Mesothelial cell of epicardium (in vitro differentiated cells): ENCODE data around the gene FBXL16. TPM values are rescaled to one million over a fixed set of nuclear protein-coding genes. Genes with fewer than 3 reads are reported as not detected.

Experiments
- DNase-seq, 2 experiments: peaks; one replicate each; pipeline ENCODE4 v3.0.0; 2021; ENCODE audit warnings: low spot score in 2 of 2; ENCODE audit not compliant: unreplicated experiment in 2 of 2
- H3K27ac Mint-ChIP-seq: 2 replicates; pipeline ENCODE4 v1.8.0; 2021; ENCODE audit warnings: mixed read lengths
- H3K27me3 Mint-ChIP-seq: 2 replicates; pipeline ENCODE4 v1.8.0; 2021; ENCODE audit warnings: low read depth, mixed read lengths
- H3K36me3 Mint-ChIP-seq: 2 replicates; pipeline ENCODE4 v1.8.0; 2021; ENCODE audit warnings: mixed read lengths
- H3K4me1 Mint-ChIP-seq: 2 replicates; pipeline ENCODE4 v1.8.0; 2021; ENCODE audit warnings: mixed read lengths
- H3K4me3 Mint-ChIP-seq: 2 replicates; pipeline ENCODE4 v1.8.0; 2021; ENCODE audit warnings: mild to moderate bottlenecking, moderate library complexity, mixed read lengths
- H3K9me3 Mint-ChIP-seq: 2 replicates; pipeline ENCODE4 v1.8.0; 2021; ENCODE audit warnings: mixed read lengths
- total RNA-seq: library from RNA; stranded (reverse); gene quantifications from 3 replicates; pipeline ENCODE4 v1.2.1, GENCODE V29; 2021
- TF ChIP-seq, protein P1 (sequence below): fragments of 200-600 bp; sonication (generic); IDR thresholded peaks from one replicate; pipeline ENCODE4 v1.5.0; 2021; ENCODE audit warnings: antibody characterized with exemption; ENCODE audit not compliant: unreplicated experiment

Gene FBXL16
- total RNA-seq, 1 donor from 2014 or later = 0.85 TPM

DNA sequence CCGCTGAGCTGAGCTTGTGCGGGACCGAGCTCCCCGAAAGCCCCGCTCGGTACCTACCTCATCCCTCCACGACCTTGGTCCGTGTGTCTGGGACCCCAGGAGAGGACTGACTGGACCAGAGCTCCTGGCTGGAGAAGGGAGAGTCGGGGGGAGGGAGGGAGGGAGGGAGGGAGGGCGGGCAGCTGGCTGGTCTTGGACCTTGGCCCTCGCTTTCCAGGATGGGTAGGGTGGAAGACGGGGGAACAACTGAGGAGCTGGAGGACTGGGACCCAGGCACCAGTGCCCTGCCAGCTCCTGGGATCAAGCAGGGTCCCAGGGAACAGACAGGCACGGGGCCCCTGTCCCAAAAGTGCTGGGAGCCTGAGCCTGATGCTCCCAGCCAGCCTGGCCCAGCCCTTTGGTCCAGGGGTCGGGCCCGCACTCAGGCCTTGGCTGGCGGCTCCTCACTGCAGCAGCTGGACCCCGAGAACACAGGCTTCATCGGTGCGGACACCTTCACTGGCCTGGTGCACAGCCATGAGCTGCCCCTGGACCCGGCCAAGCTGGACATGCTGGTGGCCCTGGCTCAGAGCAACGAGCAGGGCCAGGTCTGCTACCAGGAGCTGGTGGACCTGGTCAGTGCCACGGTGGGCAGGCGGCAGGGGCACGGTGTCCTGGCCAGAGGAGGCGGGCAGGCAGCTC, 29.6 kb downstream of the FBXL16 start:
- no peaks in the 10 kb centered on the region for H3K9me3 Mint-ChIP-seq
- no peaks in the 10 kb centered on the region for H3K36me3 Mint-ChIP-seq
- H3K27me3 Mint-ChIP-seq = peaks cover 10% of the 10 kb centered on the region
- no peak for DNase-seq
- TF ChIP-seq, protein P1, sequence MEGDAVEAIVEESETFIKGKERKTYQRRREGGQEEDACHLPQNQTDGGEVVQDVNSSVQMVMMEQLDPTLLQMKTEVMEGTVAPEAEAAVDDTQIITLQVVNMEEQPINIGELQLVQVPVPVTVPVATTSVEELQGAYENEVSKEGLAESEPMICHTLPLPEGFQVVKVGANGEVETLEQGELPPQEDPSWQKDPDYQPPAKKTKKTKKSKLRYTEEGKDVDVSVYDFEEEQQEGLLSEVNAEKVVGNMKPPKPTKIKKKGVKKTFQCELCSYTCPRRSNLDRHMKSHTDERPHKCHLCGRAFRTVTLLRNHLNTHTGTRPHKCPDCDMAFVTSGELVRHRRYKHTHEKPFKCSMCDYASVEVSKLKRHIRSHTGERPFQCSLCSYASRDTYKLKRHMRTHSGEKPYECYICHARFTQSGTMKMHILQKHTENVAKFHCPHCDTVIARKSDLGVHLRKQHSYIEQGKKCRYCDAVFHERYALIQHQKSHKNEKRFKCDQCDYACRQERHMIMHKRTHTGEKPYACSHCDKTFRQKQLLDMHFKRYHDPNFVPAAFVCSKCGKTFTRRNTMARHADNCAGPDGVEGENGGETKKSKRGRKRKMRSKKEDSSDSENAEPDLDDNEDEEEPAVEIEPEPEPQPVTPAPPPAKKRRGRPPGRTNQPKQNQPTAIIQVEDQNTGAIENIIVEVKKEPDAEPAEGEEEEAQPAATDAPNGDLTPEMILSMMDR = no peak
- peaks cover 7% of the 10 kb centered on the region for H3K4me1 Mint-ChIP-seq
- H3K4me3 Mint-ChIP-seq = no peak overlapping the region
- H3K27ac Mint-ChIP-seq = no peak overlapping the region

DNA sequence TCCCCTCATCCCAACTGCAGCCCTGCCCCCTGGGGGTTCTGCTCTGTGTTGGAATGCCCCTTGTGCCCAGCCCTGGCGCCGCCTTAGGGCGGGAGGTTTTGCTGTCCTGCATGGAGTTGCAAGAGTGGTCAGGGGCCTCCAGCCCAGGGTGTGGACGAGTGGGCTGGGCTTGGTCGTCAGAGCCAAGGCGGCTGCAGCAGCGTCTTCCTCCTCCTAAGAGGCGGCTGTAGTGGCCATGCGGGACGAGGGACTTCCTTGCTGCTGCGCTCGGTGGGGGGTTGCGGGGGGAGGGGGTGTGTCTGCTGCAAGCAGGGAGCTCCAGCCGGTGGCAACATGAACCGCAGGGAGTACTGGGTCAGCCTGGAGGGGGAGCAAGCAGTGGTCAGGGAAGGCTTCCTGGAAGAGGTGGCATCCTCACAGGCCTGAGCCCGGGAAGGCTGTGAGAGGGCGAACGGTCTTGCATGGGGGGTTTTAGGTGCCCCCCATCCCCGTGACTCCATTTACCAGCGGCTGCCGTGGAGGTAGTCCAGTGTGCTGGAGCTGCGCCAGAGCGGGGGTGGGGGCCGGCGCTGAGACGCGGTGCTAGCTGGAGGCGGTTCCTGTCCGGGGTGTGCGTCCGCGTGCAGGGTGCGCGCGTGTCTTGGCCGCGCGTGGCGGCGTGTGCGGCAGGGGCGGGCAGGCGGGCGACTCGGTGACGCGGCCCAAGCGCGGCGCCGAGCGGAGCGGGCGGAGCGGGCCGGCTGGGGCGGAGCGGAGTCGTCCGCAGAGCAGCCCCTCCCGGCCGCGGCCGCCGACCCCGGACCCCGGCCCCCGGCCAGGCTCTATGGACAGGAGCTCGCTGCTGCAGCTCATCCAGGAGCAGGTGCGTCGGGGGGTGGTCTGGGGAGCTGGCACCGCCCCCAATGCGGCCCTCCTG, 30.4 kb downstream of the FBXL16 start, which contains the start of gene RHBDL1:
TSS of gene RHBDL1 (plus strand) at position 704 of the 916 bp plus-strand sequence. CDS start at position 824, 120 bp downstream.
- H3K27me3 Mint-ChIP-seq = peaks cover 10% of the 10 kb centered on the region
- no peak within 1 kb of the TSS for H3K27ac Mint-ChIP-seq
- H3K4me1 Mint-ChIP-seq = peaks cover 5% of the 10 kb centered on the region
- TF ChIP-seq, protein P1 = no peak
- no peaks in the 10 kb centered on the region for H3K36me3 Mint-ChIP-seq
- H3K4me3 Mint-ChIP-seq = peak within 1 kb of the TSS; percentile 56
- no peaks in the 10 kb centered on the region for H3K9me3 Mint-ChIP-seq
- DNase-seq = no peak

DNA sequence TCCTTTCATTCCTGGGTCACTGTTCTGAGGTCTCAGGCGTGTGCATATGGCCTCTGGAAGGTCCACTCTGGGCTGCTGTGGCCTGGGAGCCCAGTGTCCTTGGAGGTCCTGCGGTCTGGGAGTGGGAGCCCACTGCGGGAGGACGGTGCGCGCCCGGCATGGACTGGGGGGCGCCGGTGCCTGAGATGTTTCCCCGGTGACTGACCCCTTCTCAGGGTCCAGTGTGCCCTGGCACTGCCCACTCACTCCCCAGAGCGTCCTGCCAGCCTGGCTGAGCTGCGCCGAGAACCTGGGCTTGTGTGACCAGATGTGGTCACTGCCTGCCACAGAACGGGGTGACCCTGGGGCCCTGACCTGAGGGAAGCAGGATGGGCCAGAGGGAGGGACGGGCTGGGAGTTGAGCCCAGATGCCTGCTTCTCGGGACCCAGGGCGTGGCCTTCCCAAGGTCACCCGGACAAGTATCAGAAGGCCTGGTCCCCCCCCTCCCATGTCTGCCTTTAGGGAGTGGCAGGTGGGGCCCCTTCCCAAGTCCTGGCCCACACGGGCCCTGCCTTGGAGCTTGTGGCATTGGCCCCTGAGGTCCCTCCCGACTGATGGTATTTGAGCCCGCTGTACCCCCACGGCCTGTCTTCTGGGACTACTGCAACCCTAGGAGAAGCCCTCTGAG, 31.3 kb downstream of the FBXL16 start:
- no peaks in the 10 kb centered on the region for H3K9me3 Mint-ChIP-seq
- peaks cover 6% of the 10 kb centered on the region for H3K4me1 Mint-ChIP-seq
- TF ChIP-seq, protein P1 = no peak
- H3K36me3 Mint-ChIP-seq = peaks cover 2% of the 10 kb centered on the region
- no peak overlapping the region for H3K27ac Mint-ChIP-seq
- no peak overlapping the region for H3K4me3 Mint-ChIP-seq
- H3K27me3 Mint-ChIP-seq = peaks cover 10% of the 10 kb centered on the region
- DNase-seq = no peak

DNA sequence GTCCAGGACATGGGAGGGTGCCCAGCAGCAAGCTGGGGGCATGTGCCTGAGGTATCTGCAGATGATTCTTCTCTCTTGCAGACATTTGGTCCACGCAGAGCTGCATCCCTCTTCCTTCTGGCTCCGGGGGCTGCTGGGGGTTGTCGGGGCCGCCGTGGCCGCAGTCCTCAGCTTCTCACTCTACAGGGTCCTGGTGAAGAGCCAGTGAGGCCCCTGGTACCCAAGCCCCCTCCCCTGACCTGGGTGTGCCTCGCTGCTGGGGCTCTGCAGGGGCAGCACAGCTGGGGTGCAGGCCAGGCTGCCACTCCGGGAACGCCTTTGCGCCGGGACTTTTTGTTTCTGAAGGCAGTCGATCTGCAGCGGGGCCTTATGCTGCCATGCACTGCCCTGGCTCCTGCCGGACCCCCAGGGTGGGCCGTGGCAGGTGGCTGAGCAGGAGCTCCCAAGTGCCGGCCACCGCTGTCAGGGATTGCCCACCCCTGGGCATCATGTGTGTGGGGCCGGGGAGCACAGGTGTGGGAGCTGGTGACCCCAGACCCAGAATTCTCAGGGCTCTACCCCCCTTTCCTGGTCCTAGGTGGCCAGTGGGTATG, 32.1 kb downstream of the FBXL16 start:
- TF ChIP-seq, protein P1 = no peak
- Mint-ChIP-seq H3K4me3 (no peak overlapping the region), H3K27me3 (peaks cover 10% of the 10 kb centered on the region), H3K27ac (no peak overlapping the region), H3K36me3 (peaks cover 2% of the 10 kb centered on the region), H3K9me3 (no peaks in the 10 kb centered on the region), H3K4me1 (peaks cover 2% of the 10 kb centered on the region)
- DNase-seq = no peak

GRCh38 chr16:672851-673250, 32.8 kb downstream of the FBXL16 start:
- peaks cover 2% of the 10 kb centered on the region for H3K36me3 Mint-ChIP-seq
- no peak overlapping the region for H3K4me3 Mint-ChIP-seq
- no peak for DNase-seq
- H3K27me3 Mint-ChIP-seq = peaks cover 10% of the 10 kb centered on the region
- H3K9me3 Mint-ChIP-seq = no peaks in the 10 kb centered on the region
- TF ChIP-seq, protein P1 = no peak
- H3K4me1 Mint-ChIP-seq = peaks cover 2% of the 10 kb centered on the region
- H3K27ac Mint-ChIP-seq = no peak overlapping the region
